HG02840 (cell line): ENCODE measurements around the gene ECHS1.

Source experiments
- ATAC-seq: cut with Tn5 transposase; IDR thresholded peaks from one replicate; pipeline ENCODE4 v1.9.1; 2021; ENCODE audit warnings: mild to moderate bottlenecking, moderate library complexity, moderate number of reproducible peaks; ENCODE audit not compliant: unreplicated experiment, low FRiP score

Gene ECHS1

DNA sequence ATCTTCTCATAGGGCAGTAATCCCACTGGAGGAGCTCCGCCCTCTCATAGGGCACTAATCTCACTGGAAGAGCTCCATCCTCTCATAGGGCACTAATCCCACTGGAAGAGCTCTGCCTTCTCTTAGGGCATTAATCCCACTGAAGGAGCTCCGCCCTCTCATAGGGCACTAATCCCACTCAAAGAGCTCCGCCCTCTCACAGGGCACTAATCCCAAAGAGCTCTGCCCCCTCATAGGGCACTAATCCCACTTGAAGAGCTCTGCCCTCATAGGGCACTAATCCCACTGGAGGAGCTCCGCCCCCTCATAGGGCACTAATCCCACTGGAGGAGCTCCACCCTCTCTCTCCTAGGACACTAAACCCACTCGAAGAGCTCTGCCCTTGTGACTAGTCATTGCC, 11.9 kb downstream of the ECHS1 start:
- no peak for ATAC-seq

DNA sequence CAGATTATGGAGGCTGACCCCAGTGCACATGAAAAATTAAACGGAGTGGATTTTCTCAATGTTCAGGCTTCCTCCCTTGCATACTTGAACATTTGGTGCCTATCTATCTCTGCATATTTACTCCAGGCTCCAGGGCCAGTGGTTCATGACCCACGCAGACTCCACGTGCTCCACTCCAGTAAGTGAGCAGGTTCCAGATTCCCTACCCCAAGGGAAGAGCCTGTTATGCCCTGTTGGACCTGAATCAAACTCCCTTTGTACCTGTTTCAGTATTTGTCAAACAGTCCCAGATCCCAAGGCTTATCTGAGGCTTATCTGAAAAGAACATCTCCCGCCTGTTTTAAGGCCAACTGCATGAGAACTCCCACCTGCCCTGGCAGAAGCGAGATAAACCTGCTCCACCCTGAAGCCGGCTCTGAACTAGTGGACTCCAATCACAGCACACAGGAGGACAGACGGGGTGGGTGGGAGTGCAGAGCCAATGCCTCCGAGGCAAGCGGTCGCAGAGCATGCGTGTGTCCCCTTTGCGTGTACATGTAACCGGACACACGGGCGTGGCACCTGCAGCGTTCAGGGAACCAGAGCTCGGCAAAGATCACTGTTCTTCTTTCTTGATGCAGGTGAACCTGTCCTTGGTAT, 13.1 kb downstream of the ECHS1 start:
- no peak for ATAC-seq

GRCh38 chr10:133359554-133359971, 13.6 kb downstream of the ECHS1 start:
- no peak for ATAC-seq

DNA sequence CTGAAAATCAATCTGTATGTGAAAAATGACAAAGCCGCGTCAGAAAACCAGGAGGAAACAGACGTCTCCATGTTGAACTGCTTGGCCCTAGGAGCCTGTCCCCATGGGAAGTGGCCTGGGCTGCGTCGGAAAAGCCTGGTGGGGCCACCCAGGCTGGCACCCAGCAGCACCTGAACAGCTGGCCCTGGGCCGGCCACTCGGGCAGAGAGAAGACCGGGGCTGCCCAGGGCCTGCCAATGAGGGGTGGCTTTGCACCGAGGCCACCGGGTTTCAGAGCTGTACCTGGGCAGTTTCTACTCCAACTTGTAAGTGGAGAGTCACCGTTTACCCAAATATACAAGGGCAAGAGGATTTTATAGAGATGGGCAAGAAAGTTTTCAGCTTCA, 14.2 kb downstream of the ECHS1 start:
- no peak for ATAC-seq

DNA sequence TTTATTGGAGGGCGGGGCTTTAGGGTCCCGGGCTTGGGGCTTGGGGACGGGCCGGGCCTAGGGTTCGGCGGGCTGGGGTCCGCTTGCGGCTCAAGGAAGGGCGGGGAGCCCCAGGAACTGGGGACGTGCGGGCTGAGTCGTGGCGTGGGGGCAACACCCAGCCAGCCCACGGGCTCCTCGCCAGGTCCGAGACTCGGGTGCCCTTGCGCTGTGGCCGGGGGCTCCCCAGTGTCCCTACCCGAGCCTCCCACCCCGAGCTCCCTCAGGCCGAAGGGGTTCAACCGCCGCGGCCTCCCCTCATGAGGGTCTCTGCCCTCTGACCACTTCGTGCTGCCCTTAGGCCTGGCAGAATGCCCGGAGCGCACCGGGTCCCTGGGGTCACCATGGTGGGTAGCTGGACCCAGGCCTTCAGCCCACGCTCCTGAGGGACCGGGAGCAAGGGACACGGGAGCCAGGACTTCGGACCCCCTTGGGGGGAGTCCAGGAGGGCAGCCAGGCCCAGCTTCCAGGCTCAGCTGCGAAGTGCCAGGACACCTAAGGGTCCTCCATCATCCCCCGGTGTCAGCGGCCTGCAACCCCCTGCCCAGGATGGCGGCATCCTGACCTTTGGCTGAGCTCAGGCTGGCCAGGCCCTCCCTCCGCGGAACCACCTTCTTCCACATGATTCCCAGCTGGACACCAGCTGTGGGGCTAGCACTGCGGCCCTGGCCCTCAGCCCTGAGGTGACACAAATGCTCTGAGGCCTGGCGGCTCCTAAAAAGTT, 14.8 kb downstream of the ECHS1 start:
- ATAC-seq, result no peak

DNA sequence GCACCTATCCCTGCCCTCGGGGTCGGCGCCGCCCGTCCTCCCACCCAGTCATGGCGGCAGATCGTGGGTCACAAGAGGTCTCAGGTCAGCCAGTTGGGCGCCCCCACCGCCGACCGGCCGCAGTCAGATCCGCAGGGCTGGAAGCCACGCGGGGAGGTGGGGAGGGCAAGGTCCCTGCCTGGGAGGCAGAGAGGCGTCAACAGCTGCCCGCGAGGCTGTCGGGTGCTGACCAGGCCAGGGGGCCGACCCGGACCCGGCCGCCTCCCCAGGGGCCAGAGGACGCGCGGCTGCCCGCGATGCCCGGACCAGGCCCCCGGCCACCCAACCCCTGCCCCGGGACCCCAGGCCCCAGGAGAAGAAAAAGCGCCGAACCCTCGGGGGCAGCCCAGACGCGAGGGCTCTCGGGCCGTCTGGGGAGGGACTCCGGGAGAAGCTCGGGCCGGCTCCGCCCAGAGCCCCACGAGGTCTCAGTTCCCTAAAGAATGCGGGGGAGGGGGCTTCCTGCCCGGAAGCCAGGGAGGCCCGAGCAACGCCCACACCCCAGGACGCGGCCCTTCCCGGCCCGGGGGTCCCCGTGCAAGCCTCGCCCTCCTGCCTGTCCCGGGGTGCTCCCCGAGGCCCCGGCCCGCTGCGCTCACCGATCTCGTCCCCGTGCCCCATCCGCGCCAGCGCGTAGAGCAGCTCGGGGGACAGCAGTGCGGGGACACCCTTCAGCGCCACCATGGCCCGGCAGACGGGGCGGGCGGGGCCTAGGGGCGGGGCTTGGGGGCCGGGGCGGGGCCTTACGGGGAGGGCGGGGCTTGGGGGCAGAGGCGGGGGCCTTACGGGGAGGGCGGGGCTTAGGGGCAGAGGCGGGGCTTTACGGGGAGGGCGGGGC, 15.6 kb downstream of the ECHS1 start, which contains the start of gene FUOM:
FUOM (minus strand) TSS at position 735 of the 877 bp plus-strand sequence; CDS start at position 723, 12 bp downstream.
- ATAC-seq, result peak; percentile 46

- no peak for ATAC-seq
Observed at GRCh38 chr10:133356549-133357284, 16.4 kb downstream of the ECHS1 start.

DNA sequence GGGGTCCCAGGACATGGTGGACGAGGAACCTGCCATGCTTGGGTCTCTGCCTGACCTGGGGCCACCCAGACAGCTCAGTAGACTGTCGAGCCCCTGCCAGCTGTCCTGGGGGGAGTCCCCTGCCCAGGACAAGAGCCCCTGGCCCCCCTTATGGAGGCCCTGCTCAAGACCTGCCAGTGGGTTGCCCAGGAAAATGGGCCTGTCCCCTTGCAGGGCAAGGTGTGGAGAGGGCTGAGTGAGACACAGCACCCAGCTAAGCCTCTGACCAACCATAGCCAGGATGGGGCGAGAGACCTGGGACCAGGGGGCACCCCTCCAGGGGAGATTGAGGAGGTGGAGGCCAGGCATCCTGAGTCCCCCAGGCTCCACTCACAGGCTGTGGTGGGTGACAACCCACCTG, 17.2 kb downstream of the ECHS1 start:
- ATAC-seq, result no peak

DNA sequence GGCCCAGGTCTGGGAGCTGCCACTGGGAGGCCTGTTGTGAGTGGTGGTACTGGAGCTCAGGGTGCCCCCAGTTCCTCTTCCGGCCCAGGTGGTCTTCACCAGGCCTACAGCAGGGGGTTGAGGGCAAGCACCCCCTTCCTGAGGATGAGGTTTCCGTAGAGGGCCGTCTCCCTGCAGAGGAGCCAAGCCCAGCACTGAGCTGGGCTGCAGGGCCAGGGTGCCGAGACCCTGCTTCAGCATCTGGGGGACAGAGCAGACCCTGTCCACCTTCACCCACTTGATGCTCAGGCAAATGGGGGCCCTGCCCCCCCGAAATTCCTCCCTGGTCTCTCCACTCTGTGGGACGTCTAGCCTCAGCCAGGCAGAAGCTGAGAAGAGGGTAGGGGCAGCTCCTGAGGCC, 17.9 kb downstream of the ECHS1 start:
- no peak for ATAC-seq

GRCh38 chr10:133354672-133355240, 18.4 kb downstream of the ECHS1 start:
- ATAC-seq, result no peak

DNA sequence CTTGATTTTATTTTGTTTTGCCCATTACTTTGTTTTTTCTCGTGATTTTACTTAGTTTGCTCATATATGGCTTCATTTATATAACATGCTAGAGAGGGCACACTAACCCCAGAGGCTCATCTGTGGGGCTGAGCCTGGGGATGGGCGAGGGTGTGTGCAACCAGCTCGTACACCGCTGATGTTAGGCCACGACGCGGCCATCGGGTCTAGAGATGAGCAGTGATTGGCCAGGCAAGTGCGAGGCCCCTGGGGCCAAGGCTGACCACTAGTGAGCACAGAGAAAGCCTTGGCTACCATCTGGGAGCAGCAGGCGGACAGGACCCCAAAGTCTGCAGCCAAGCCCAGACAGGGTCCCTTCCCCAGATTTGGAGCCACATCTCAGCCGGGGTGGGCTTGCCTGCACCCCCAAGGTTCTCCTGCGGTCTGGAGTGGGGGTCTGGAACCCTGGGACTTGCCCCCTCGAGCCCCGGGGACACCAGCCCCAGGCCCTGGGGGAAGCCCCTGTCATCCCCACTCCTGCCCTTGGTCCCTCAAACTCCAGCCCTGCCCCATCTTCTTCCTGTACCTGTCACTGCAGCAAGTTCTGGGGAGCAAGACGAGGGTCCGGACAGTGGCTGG, 19.1 kb downstream of the ECHS1 start:
- no peak for ATAC-seq

- no peak for ATAC-seq
Observed at GRCh38 chr10:133353202-133353959, 19.8 kb downstream of the ECHS1 start.

GRCh38 chr10:133351408-133352318, 21.5 kb downstream of the ECHS1 start:
- ATAC-seq, result no peak

DNA sequence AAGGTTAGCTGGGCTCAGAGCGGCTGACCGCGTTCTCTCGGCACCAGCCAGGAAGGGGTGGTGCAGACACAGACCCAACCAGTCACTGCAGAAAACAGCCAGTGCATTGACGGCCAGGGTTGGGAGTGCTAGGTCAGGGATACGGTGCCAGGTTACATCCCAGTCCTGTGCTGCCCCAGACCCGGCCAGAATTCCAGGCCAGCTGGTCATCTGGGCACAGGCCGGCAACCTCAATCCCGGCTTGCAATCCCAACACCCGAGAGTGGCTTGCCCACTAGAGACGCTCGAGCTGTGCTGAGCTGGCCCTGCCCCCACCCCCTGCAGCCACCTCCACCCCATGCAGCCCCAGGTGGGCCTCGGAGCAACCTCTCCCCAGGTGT, 22.2 kb downstream of the ECHS1 start:
- ATAC-seq, result no peak

GRCh38 chr10:133350283-133350949, 22.7 kb downstream of the ECHS1 start:
- no peak for ATAC-seq

DNA sequence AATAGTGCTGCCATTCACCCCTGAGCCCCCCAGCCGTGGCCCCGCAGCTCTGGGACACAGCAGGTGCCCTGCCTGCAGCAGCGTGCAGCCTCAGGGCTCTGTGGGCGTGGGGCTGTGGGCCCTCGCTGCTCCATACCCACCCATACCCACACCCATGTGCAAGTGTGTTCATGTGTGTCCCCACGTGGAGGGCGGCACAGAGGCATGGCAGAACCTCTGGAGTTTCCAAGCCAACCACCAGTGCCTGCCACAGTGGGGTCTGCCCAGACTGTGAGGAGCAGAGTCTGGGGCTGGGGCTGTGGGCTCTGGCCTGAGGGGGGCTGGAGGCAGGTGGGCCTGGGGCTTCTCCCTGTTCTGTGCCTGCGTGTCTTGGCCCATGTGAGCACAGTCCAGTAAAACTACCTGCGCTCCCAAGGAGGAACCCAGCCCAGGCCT, 23.6 kb downstream of the ECHS1 start:
- no peak for ATAC-seq

- no peak for ATAC-seq
Observed at GRCh38 chr10:133349160-133349568, 24.0 kb downstream of the ECHS1 start.
